GM12878 (cell line): ENCODE measurements around the gene ST8SIA1. TPM values are rescaled to one million over a fixed set of nuclear protein-coding genes. Genes with fewer than 3 reads are reported as not detected.

Source experiments
- ATAC-seq: fragments of 200-7000 bp; cut with Tn5 transposase; 3 replicates; pipeline ENCODE4 v1.9.1; 2020; ENCODE audit warnings: mild to moderate bottlenecking, moderate library complexity
- BruUV-seq: library from RNA; stranded (reverse); fragments of 400-500 nt; replicated peaks from 2 replicates; lab custom pipeline; 2021; lab: Mats Ljungman, UMichigan
- CTCF ChIA-PET: fragments of 300-600 bp; sonication (Branson Sonifier 250); formaldehyde crosslinking; extraction: SDS; loops from one replicate; lab custom pipeline; 2021; ENCODE audit warnings: inconsistent platforms; lab: Yijun Ruan, JAX
- POLR2A ChIA-PET: fragments of 350-600 bp; formaldehyde crosslinking; extraction: SDS; loops from one replicate; lab custom pipeline; 2021; ENCODE audit warnings: inconsistent platforms; lab: Charles Lee
- RAD21 ChIA-PET: fragments of 300-600 bp; sonication (Branson Sonifier 250); formaldehyde crosslinking; loops from one replicate; lab custom pipeline; 2023; ENCODE audit warnings: antibody characterized with exemption; ENCODE audit not compliant: unreplicated experiment; lab: Charles Lee
- SMC1A ChIA-PET: fragments of 300-600 bp; sonication (Branson Sonifier 250); formaldehyde crosslinking; loops from one replicate; lab custom pipeline; 2023; ENCODE audit not compliant: unreplicated experiment, uncharacterized antibody; lab: Charles Lee
- DNase-seq: peaks from one replicate; pipeline ENCODE4 v3.0.0-alpha.2; 2011; ENCODE audit warnings: low read depth, low spot score
- FAIRE-seq: peaks from 3 replicates; lab custom pipeline; 2011; peaks lifted over from hg19 to GRCh38; lab: Jason Lieb, UNC
- H2AFZ ChIP-seq: 2 replicates; pipeline ENCODE4 v1.6.0; 2011; ENCODE audit warnings: low read depth, low read length, control low read depth; ENCODE audit not compliant: control insufficient read depth
- H3K27ac ChIP-seq: 2 replicates; pipeline ENCODE4 v1.5.1; 2011; ENCODE audit warnings: control low read depth; ENCODE audit not compliant: control insufficient read depth, insufficient read depth
- H3K27me3 ChIP-seq, 2 experiments: replicated peaks in 1 of 2; 2 replicates each; pipeline versions ENCODE4 v1.6.0 to v1.6.1; 2011; ENCODE audit warnings: low read length in 1 of 2; ENCODE audit not compliant: control insufficient read depth in 2 of 2, insufficient read depth in 2 of 2
- H3K36me3 ChIP-seq, 2 experiments: 2 replicates each; pipeline ENCODE4 v1.5.1; 2011; ENCODE audit warnings: low read length in 1 of 2; ENCODE audit not compliant: control insufficient read depth in 2 of 2, insufficient read depth in 2 of 2
- H3K4me1 ChIP-seq: 2 replicates; pipeline ENCODE4 v1.6.1; 2011; ENCODE audit warnings: mild to moderate bottlenecking, low read length, moderate library complexity, mixed read lengths; ENCODE audit not compliant: control insufficient read depth, insufficient read depth
- H3K4me2 ChIP-seq: 2 replicates; pipeline ENCODE4 v1.6.0; 2011; ENCODE audit warnings: control low read depth; ENCODE audit not compliant: control insufficient read depth, insufficient read depth
- H3K4me3 ChIP-seq: fragments of 200-600 bp; sonication (generic); 2 replicates; pipeline ENCODE4 v1.5.1; 2016
- H3K79me2 ChIP-seq: 2 replicates; pipeline ENCODE4 v1.6.0; 2011; ENCODE audit warnings: low read length; ENCODE audit not compliant: control insufficient read depth, insufficient read depth
- H3K9ac ChIP-seq: 2 replicates; pipeline ENCODE4 v1.8.0; 2011; ENCODE audit warnings: low read length, control low read depth, mixed read lengths; ENCODE audit not compliant: control insufficient read depth, insufficient read depth
- H3K9me3 ChIP-seq: replicated peaks from 3 replicates; pipeline ENCODE4 v1.5.1; 2011; ENCODE audit warnings: mild to moderate bottlenecking, low read length; ENCODE audit not compliant: control insufficient read depth, insufficient read depth
- H4K20me1 ChIP-seq: 2 replicates; pipeline ENCODE4 v1.6.0; 2011; ENCODE audit not compliant: control insufficient read depth, insufficient read depth
- E4F1 ChIP-seq: fragments of 450-650 bp; IDR thresholded peaks from 2 replicates; pipeline ENCODE4 v1.6.1; 2018; ENCODE audit warnings: borderline replicate concordance, mild to moderate bottlenecking; ENCODE audit not compliant: partially characterized antibody
- EZH2 ChIP-seq: IDR thresholded peaks from 2 replicates; pipeline ENCODE4 v1.6.1; 2012; ENCODE audit warnings: low read depth, mild to moderate bottlenecking, control low read depth, inconsistent platforms, low read length, borderline replicate concordance; ENCODE audit not compliant: control insufficient read depth
- FOS ChIP-seq: IDR thresholded peaks from 3 replicates; pipeline ENCODE4 v1.6.1; 2011; ENCODE audit warnings: borderline replicate concordance; ENCODE audit not compliant: insufficient read length; ENCODE audit errors: extremely low read depth
- IKZF2 ChIP-seq, 2 experiments: fragments of 450-650 bp; IDR thresholded peaks; 2 replicates each; pipeline ENCODE4 v1.6.1; 2017; ENCODE audit warnings: mild to moderate bottlenecking in 2 of 2, moderate library complexity in 2 of 2
- MLLT1 ChIP-seq: fragments of 450-650 bp; IDR thresholded peaks from 2 replicates; pipeline ENCODE4 v1.6.1; 2016; ENCODE audit warnings: mild to moderate bottlenecking
- NFYB ChIP-seq: IDR thresholded peaks from 2 replicates; pipeline ENCODE4 v1.6.1; 2011; ENCODE audit warnings: low read depth, mild to moderate bottlenecking, low read length, improper control_type of control experiment, moderate library complexity; ENCODE audit not compliant: insufficient read depth
- PAX5 ChIP-seq: IDR thresholded peaks from 2 replicates; pipeline ENCODE4 v1.6.1; 2011; ENCODE audit warnings: low read depth, low read length, borderline replicate concordance
- POLR2A ChIP-seq: IDR thresholded peaks from 2 replicates; pipeline ENCODE4 v1.6.1; 2011; ENCODE audit warnings: low read depth, mild to moderate bottlenecking, low read length
- POLR2AphosphoS2 ChIP-seq: IDR thresholded peaks from 2 replicates; pipeline ENCODE4 v1.6.1; 2011; ENCODE audit warnings: low read depth, mild to moderate bottlenecking, low read length, improper control_type of control experiment, moderate library complexity
- POU2F2 ChIP-seq: IDR thresholded peaks from 3 replicates; pipeline ENCODE4 v1.6.1; 2011; ENCODE audit warnings: low read depth, mild to moderate bottlenecking, low read length, borderline replicate concordance
- SPI1 ChIP-seq: IDR thresholded peaks from 2 replicates; pipeline ENCODE4 v1.6.1; 2011; ENCODE audit warnings: low read depth, mild to moderate bottlenecking, low read length, moderate library complexity, borderline replicate concordance; ENCODE audit not compliant: insufficient read depth
- SREBF1 ChIP-seq: IDR thresholded peaks from 2 replicates; pipeline ENCODE4 v1.6.1; 2012; ENCODE audit warnings: mild to moderate bottlenecking, low read length
- TBL1XR1 ChIP-seq: IDR thresholded peaks from 2 replicates; pipeline ENCODE4 v1.6.1; 2012; ENCODE audit warnings: low read depth, low read length, improper control_type of control experiment
- USF1 ChIP-seq: IDR thresholded peaks from 2 replicates; pipeline ENCODE4 v1.6.1; 2011; ENCODE audit warnings: borderline replicate concordance, low read depth, mild to moderate bottlenecking, moderate library complexity, mixed read lengths, low read length; ENCODE audit not compliant: insufficient read depth; ENCODE audit errors: extremely low read length
- ZBTB40 ChIP-seq: fragments of 450-650 bp; IDR thresholded peaks from 2 replicates; pipeline ENCODE4 v1.6.1; 2016; ENCODE audit warnings: mild to moderate bottlenecking, moderate library complexity, borderline replicate concordance
- WGBS: methylation state at CpG from one replicate; pipeline ENCODE4 v1.1.6; 2016; ENCODE audit warnings: low lambda C conversion rate; ENCODE audit not compliant: insufficient replicate concordance, insufficient coverage; ENCODE audit errors: missing lambda C conversion rate; 5-methylcytosine and 5-hydroxymethylcytosine counted together
- in situ Hi-C: fragments of 300-500 bp; cut with MboI; formaldehyde crosslinking; loops from 9 replicates; pipeline ENCODE4 v1.14.3; 2018; ENCODE audit warnings: mixed read lengths
- intact Hi-C: fragments of 100-400 bp; cut with micrococcal nuclease; formaldehyde crosslinking; loops from one replicate; pipeline ENCODE4 v1.14.2; 2022; ENCODE audit not compliant: unreplicated experiment
- polyA plus RNA-seq, 11 experiments: library from polyadenylated mRNA; depleted of rRNA in 4 of 11; unstranded in 6 of 11; stranded (reverse) in 5 of 11; fragments of >200 nt; fragmentation: Nextera tagmentation in 4 of 11; fragmentation: Illumina TruSeq in 1 of 11; extraction: Ambion mirVana in 4 of 11; extraction: Trizol in 1 of 11; gene quantifications; 1 replicate in 1 of 11; 2 replicates in 10 of 11; pipeline versions ENCODE4 v1.2.1 to v1.2.3, GENCODE V29; 2011 to 2016; ENCODE audit warnings: inconsistent platforms in 2 of 11, missing spikeins in 2 of 11, low read depth in 1 of 11
- total RNA-seq, 4 experiments: library from RNA; depleted of rRNA in 3 of 4; stranded (reverse); fragments of >200 nt in 3 of 4; fragmentation: Illumina TruSeq in 1 of 4; extraction: Trizol in 1 of 4; gene quantifications; 2 replicates each; pipeline versions ENCODE4 v1.2.1 to v1.2.3, GENCODE V29; 2013 to 2021

Gene ST8SIA1
- total and polyA plus RNA-seq, 10 of the 15 experiments (the other 5 are each of a cell fraction or from before 2014, with no cell fraction given) = 0.23 to 0.35 (median 0.23) TPM; not detected in 7

- no peaks in the 10 kb centered on the region for H3K79me2 ChIP-seq
- TF ChIP-seq USF1 (no peak), EZH2 (no peak), POLR2AphosphoS2 (no peak), ZBTB40 (no peak), FOS (no peak), SREBF1 (no peak), MLLT1 (no peak), E4F1 (no peak), IKZF2 (IDR thresholded peaks at IDR 0.05) (no peak), PAX5 (no peak), TBL1XR1 (no peak), POU2F2 (no peak), SPI1 (no peak), NFYB (no peak), POLR2A (no peak)
- in situ Hi-C loops (no loop called here), intact Hi-C loops (no loop called here)
- no peak overlapping the region for H3K9ac ChIP-seq
- H3K4me3 ChIP-seq = no peak overlapping the region
- H3K9me3 ChIP-seq = no peaks in the 10 kb centered on the region
- no peaks in the 10 kb centered on the region for H3K36me3 ChIP-seq
- no peak for DNase-seq
- H2AFZ ChIP-seq = no peak overlapping the region
- CTCF ChIA-PET = no interaction called here
- no peaks in the 10 kb centered on the region for H3K4me1 ChIP-seq
- RAD21 ChIA-PET = no interaction called here
- FAIRE-seq = no peak
- no peak; the same call in 2 of the 3 replicates for ATAC-seq
- BruUV-seq = no TSS peak
- H4K20me1 ChIP-seq = no peaks in the 10 kb centered on the region
- no peak overlapping the region for H3K4me2 ChIP-seq
- no peaks in the 10 kb centered on the region for H3K27me3 ChIP-seq
- SMC1A ChIA-PET = no interaction called here
- POLR2A ChIA-PET = no interaction called here
- H3K27ac ChIP-seq = no peak overlapping the region
- 0% methylated on average over 5 of the region's 5 CpGs for WGBS
These were observed 22.2 kb downstream of the ST8SIA1 start for GRCh38 chr12:22312336-22312735.
